KMS-11 (cell line): ENCODE results near the gene UBR3.

Source experiments
- H2AFZ ChIP-seq: fragments of 200-600 bp; sonication (generic); 2 replicates; pipeline ENCODE4 v1.6.1; 2016; ENCODE audit warnings: antibody characterized with exemption, mixed run types, low read depth
- H3K27ac ChIP-seq: fragments of 200-600 bp; sonication (generic); 2 replicates; pipeline ENCODE4 v1.6.1; 2016; ENCODE audit warnings: mild to moderate bottlenecking, mixed run types
- H3K27me3 ChIP-seq: fragments of 200-600 bp; sonication (generic); 2 replicates; pipeline ENCODE4 v1.6.1; 2017; ENCODE audit warnings: mild to moderate bottlenecking, low read depth, mixed run types, moderate library complexity; ENCODE audit not compliant: insufficient read depth
- H3K36me3 ChIP-seq: fragments of 200-600 bp; sonication (generic); 2 replicates; pipeline ENCODE4 v1.6.1; 2017; ENCODE audit warnings: mild to moderate bottlenecking, mixed run types; ENCODE audit not compliant: insufficient read depth
- H3K4me1 ChIP-seq: fragments of 200-600 bp; sonication (generic); 2 replicates; pipeline ENCODE4 v1.6.1; 2016; ENCODE audit warnings: mild to moderate bottlenecking, low read depth, mixed run types; ENCODE audit not compliant: poor library complexity, severe bottlenecking
- H3K4me2 ChIP-seq: fragments of 200-600 bp; sonication (generic); 2 replicates; pipeline ENCODE4 v1.7.0; 2016; ENCODE audit warnings: mild to moderate bottlenecking, mixed run types
- H3K4me3 ChIP-seq: fragments of 200-600 bp; sonication (generic); IDR thresholded peaks from 2 replicates; pipeline ENCODE4 v1.6.1; 2017; ENCODE audit warnings: low read depth, low read length, mixed read lengths; ENCODE audit not compliant: insufficient read depth
- H3K79me2 ChIP-seq: fragments of 200-600 bp; sonication (generic); 2 replicates; pipeline ENCODE4 v1.6.1; 2016; ENCODE audit warnings: low read depth, mixed run types; ENCODE audit not compliant: insufficient read depth
- H3K9ac ChIP-seq: fragments of 200-600 bp; sonication (generic); 2 replicates; pipeline ENCODE4 v1.6.1; 2016; ENCODE audit warnings: mild to moderate bottlenecking, mixed run types
- H4K20me1 ChIP-seq: fragments of 200-600 bp; sonication (generic); 2 replicates; pipeline ENCODE4 v1.6.1; 2016; ENCODE audit warnings: mild to moderate bottlenecking, mixed run types; ENCODE audit not compliant: insufficient read depth
- TF ChIP-seq, protein P1 (sequence below): fragments of 200-600 bp; sonication (generic); conservative IDR thresholded peaks from 2 replicates; pipeline ENCODE4 v1.6.1; 2017; ENCODE audit warnings: low read depth, mild to moderate bottlenecking, antibody characterized with exemption, low read length, moderate library complexity, mixed read lengths

The UBR3 gene

DNA sequence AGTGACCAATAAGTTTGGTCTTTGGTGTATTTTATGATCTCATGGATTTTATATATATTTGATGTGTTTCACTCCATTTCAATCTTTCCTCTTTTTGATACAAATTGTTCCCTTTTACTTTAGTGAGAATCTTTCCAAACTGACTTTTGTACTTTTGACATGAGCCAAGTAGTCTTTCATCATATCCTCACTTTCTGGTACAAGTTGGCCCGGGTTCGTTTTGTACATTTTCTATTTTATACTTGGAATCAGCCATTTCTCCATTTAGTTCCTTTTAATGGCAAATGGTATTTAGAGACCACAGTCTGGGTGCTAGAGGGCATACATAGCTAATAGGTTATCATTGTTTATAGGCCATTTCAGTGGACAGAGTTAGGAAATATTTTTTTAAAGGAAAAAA, 202.8 kb downstream of the UBR3 start:
- H3K4me1 ChIP-seq, result no peaks in the 10 kb centered on the region
- no peaks in the 10 kb centered on the region for H4K20me1 ChIP-seq
- H3K4me3 ChIP-seq, result no peak overlapping the region
- TF ChIP-seq, protein P1, sequence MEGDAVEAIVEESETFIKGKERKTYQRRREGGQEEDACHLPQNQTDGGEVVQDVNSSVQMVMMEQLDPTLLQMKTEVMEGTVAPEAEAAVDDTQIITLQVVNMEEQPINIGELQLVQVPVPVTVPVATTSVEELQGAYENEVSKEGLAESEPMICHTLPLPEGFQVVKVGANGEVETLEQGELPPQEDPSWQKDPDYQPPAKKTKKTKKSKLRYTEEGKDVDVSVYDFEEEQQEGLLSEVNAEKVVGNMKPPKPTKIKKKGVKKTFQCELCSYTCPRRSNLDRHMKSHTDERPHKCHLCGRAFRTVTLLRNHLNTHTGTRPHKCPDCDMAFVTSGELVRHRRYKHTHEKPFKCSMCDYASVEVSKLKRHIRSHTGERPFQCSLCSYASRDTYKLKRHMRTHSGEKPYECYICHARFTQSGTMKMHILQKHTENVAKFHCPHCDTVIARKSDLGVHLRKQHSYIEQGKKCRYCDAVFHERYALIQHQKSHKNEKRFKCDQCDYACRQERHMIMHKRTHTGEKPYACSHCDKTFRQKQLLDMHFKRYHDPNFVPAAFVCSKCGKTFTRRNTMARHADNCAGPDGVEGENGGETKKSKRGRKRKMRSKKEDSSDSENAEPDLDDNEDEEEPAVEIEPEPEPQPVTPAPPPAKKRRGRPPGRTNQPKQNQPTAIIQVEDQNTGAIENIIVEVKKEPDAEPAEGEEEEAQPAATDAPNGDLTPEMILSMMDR, result no peak
- H3K27me3 ChIP-seq, result no peaks in the 10 kb centered on the region
- no peak overlapping the region for H3K9ac ChIP-seq
- no peaks in the 10 kb centered on the region for H3K79me2 ChIP-seq
- no peak overlapping the region for H3K27ac ChIP-seq
- no peaks in the 10 kb centered on the region for H3K36me3 ChIP-seq
- no peak overlapping the region for H3K4me2 ChIP-seq
- no peak overlapping the region for H2AFZ ChIP-seq

DNA sequence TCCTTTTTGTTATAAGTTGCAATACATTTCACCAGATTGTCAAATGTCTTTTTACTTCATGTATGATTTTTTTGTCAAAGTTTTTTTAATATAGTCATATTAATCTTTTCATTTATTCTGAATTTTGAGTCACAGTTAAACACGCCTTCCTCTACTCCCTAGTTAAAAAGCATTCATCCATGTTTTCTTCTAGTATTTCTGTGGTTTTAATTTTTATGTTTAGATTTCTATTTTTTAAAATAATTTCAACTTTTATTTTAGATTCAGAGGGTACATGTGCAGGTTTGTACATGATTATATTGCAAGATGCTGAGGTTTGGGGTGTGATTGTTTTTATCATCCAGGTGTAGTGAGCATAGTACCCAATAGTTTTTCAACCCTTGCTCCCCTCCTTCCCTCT, 204.0 kb downstream of the UBR3 start:
- Histone ChIP-seq H3K9ac (no peak overlapping the region), H2AFZ (no peak overlapping the region), H3K79me2 (no peaks in the 10 kb centered on the region), H3K27ac (no peak overlapping the region), H4K20me1 (no peaks in the 10 kb centered on the region), H3K27me3 (no peaks in the 10 kb centered on the region), H3K36me3 (no peaks in the 10 kb centered on the region), H3K4me1 (no peaks in the 10 kb centered on the region), H3K4me2 (no peak overlapping the region), H3K4me3 (no peak overlapping the region)
- TF ChIP-seq, protein P1, result no peak

DNA sequence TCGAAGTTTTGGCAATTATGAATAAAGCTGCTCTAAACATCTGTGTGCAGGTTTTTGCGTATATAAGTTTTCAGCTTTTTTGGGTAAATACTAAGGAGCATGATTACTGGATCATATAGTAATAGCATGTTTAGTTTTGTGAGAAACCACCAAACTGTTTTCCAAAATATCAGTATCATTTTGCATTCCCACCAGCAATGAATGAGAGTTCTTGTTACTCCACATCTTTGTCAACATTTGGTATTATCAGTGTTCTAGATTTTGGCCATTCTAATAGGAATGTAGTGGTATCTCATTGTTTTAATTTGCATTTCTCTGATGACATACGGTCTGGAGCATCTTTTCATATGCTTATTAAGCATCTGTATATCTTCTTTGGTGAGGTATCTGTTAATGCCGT, 207.3 kb downstream of the UBR3 start:
- TF ChIP-seq, protein P1, result no peak
- no peak overlapping the region for H3K4me3 ChIP-seq
- H3K27me3 ChIP-seq, result no peaks in the 10 kb centered on the region

DNA sequence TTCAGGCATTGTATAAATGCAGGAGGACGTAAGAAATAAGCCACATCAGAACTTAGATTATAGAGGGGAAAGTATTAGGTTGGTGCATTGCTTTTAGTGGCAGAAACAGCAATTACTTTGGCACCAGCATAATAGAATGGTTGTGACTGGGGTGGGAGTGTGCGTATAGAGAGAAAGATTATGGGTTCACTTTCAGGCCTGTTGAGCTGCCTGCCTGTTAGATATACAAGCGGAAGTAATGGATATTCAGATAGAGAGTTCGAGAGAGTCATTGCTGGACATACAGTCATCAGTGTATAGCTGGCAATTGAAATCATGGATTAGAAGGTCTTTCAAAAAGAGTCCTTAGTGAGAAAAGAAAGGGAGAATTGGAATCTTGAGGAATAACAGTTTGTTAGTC, 211.5 kb downstream of the UBR3 start:
- Histone ChIP-seq H2AFZ (no peak overlapping the region), H3K4me3 (no peak overlapping the region), H3K79me2 (no peaks in the 10 kb centered on the region), H3K9ac (no peak overlapping the region), H3K36me3 (no peaks in the 10 kb centered on the region), H3K27ac (no peak overlapping the region), H4K20me1 (no peaks in the 10 kb centered on the region), H3K27me3 (no peaks in the 10 kb centered on the region), H3K4me1 (no peaks in the 10 kb centered on the region), H3K4me2 (no peak overlapping the region)
- TF ChIP-seq, protein P1, result no peak

More for the DNA sequence above, 207.3 kb downstream of the UBR3 start:
- H3K27ac ChIP-seq, result no peak overlapping the region
- no peaks in the 10 kb centered on the region for H3K36me3 ChIP-seq
- no peaks in the 10 kb centered on the region for H3K79me2 ChIP-seq
- no peak overlapping the region for H3K9ac ChIP-seq
- H3K4me1 ChIP-seq, result no peaks in the 10 kb centered on the region
- H4K20me1 ChIP-seq, result no peaks in the 10 kb centered on the region
- no peak overlapping the region for H2AFZ ChIP-seq
- no peak overlapping the region for H3K4me2 ChIP-seq
